SU-DHL-6 (cell line): ENCODE data around the gene WDR86.

Experiments used
- H2AFZ ChIP-seq: fragments of 200-600 bp; sonication (generic); 2 replicates; pipeline ENCODE4 v1.6.1; 2014; ENCODE audit warnings: low read depth, mild to moderate bottlenecking, moderate library complexity, mixed read lengths, antibody characterized with exemption, low read length; ENCODE audit not compliant: severe bottlenecking
- H3F3A ChIP-seq: fragments of 200-600 bp; shearing (Covaris generic); 2 replicates; pipeline ENCODE4 v1.6.0; 2016; ENCODE audit warnings: antibody characterized with exemption, mild to moderate bottlenecking; ENCODE audit not compliant: insufficient read depth
- H3K27ac ChIP-seq: fragments of 200-600 bp; sonication (generic); 2 replicates; pipeline ENCODE4 v1.5.1; 2016; ENCODE audit warnings: low read depth, mild to moderate bottlenecking, low read length, moderate library complexity, mixed read lengths
- H3K27me3 ChIP-seq: fragments of 200-600 bp; sonication (generic), shearing (Covaris generic); 2 replicates; pipeline ENCODE4 v1.6.0; 2014; ENCODE audit warnings: mild to moderate bottlenecking, low read length
- H3K36me3 ChIP-seq: fragments of 200-600 bp; sonication (generic); 2 replicates; pipeline ENCODE4 v1.6.1; 2014; ENCODE audit warnings: mild to moderate bottlenecking, low read length, mixed read lengths
- H3K4me2 ChIP-seq: fragments of 300-600, 200-600 bp; shearing (Covaris generic), sonication (generic); 2 replicates; pipeline ENCODE4 v1.6.0; 2014; ENCODE audit warnings: low read length, low read depth, mild to moderate bottlenecking; ENCODE audit not compliant: poor library complexity, severe bottlenecking
- H3K4me3 ChIP-seq: fragments of 200-600 bp; sonication (generic); 2 replicates; pipeline ENCODE4 v1.5.1; 2014; ENCODE audit warnings: antibody characterized with exemption, low read length, mild to moderate bottlenecking, mixed read lengths; ENCODE audit not compliant: insufficient read depth, poor library complexity, severe bottlenecking
- H3K79me2 ChIP-seq: fragments of 200-600 bp; sonication (generic); 2 replicates; pipeline ENCODE4 v1.6.1; 2014; ENCODE audit warnings: mild to moderate bottlenecking, low read length, moderate library complexity; ENCODE audit not compliant: insufficient read depth
- H3K9ac ChIP-seq: fragments of 200-600 bp; sonication (generic); 2 replicates; pipeline ENCODE4 v1.7.0; 2014; ENCODE audit warnings: mild to moderate bottlenecking, low read length
- H3K9me2 ChIP-seq: fragments of 200-600 bp; sonication (generic); replicated peaks from 2 replicates; pipeline ENCODE4 v1.6.1; 2014; ENCODE audit warnings: low read length; ENCODE audit not compliant: insufficient read depth
- H3K9me3 ChIP-seq: fragments of 200-600 bp; sonication (generic); 2 replicates; pipeline ENCODE4 v1.6.1; 2014; ENCODE audit warnings: low read length, mixed read lengths; ENCODE audit not compliant: insufficient read depth
- H4K20me1 ChIP-seq: fragments of 200-600 bp; sonication (generic); 2 replicates; pipeline ENCODE4 v1.6.1; 2014; ENCODE audit warnings: low read depth, mild to moderate bottlenecking, antibody characterized with exemption, low read length, moderate library complexity, mixed read lengths
- EZH2phosphoT487 ChIP-seq: fragments of 200-600 bp; sonication (generic), shearing (Covaris generic); conservative IDR thresholded peaks from 2 replicates; pipeline ENCODE4 v1.6.1; 2018; ENCODE audit warnings: mild to moderate bottlenecking, antibody characterized with exemption, low read length, moderate library complexity, mixed read lengths
- TF ChIP-seq, protein P1 (sequence below): fragments of 200-600 bp; sonication (generic); IDR thresholded peaks from one replicate; pipeline ENCODE4 v1.5.1; 2017; ENCODE audit warnings: antibody characterized with exemption, mild to moderate bottlenecking, low read length, moderate library complexity; ENCODE audit not compliant: insufficient read depth, poor library complexity, severe bottlenecking

Gene WDR86

DNA sequence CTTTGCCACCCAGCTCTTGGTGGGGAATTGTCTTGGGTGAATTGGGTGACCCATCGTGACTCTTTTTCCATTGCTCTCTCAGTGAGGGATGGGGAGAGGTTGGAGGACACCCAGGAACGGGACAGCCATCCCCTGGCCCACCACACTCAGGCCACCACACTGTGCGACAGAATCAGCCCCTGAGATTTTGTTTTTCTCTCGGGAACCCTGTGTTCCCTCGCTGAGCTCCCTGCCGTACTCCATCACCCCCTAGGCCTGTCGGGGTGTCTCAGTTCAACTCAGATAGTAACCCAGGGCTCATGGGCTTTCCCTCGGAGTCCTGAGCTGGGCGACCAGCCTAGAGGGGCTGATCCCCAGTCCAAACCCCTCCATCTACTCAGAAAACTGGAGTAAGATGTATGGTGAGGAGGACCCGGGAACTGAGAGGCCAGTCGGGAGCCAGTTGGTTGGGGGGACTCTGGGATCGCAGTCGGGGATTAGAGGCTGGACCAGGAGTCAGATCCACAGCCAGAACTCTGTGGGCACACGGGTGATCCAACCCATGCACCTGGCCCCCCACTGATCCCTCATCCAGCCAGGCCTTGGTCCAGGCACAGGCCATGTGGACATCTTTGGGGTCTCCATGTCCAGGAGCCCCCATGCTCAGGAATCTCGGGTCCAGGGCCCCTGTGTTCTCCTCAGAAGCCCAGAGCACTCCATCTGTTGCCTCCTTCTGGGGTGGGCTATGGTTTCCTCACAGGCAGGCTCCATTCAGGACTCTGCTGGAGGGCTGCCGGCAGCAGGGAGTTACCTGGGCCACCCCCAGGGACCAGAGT is 20.8 kb upstream of the WDR86 start:
- no peaks in the 10 kb centered on the region for H3K36me3 ChIP-seq
- no peaks in the 10 kb centered on the region for H3F3A ChIP-seq
- no peaks in the 10 kb centered on the region for H4K20me1 ChIP-seq
- H2AFZ ChIP-seq, result no peak overlapping the region
- TF ChIP-seq EZH2phosphoT487, result no peak
- TF ChIP-seq, protein P1, sequence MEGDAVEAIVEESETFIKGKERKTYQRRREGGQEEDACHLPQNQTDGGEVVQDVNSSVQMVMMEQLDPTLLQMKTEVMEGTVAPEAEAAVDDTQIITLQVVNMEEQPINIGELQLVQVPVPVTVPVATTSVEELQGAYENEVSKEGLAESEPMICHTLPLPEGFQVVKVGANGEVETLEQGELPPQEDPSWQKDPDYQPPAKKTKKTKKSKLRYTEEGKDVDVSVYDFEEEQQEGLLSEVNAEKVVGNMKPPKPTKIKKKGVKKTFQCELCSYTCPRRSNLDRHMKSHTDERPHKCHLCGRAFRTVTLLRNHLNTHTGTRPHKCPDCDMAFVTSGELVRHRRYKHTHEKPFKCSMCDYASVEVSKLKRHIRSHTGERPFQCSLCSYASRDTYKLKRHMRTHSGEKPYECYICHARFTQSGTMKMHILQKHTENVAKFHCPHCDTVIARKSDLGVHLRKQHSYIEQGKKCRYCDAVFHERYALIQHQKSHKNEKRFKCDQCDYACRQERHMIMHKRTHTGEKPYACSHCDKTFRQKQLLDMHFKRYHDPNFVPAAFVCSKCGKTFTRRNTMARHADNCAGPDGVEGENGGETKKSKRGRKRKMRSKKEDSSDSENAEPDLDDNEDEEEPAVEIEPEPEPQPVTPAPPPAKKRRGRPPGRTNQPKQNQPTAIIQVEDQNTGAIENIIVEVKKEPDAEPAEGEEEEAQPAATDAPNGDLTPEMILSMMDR, result no peak
- H3K9ac ChIP-seq, result no peak overlapping the region
- no peaks in the 10 kb centered on the region for H3K9me3 ChIP-seq
- no peak overlapping the region for H3K4me2 ChIP-seq
- H3K79me2 ChIP-seq, result no peaks in the 10 kb centered on the region
- no peak overlapping the region for H3K4me3 ChIP-seq
- no peaks in the 10 kb centered on the region for H3K27me3 ChIP-seq
- H3K27ac ChIP-seq, result no peak overlapping the region
- no peaks in the 10 kb centered on the region for H3K9me2 ChIP-seq

DNA sequence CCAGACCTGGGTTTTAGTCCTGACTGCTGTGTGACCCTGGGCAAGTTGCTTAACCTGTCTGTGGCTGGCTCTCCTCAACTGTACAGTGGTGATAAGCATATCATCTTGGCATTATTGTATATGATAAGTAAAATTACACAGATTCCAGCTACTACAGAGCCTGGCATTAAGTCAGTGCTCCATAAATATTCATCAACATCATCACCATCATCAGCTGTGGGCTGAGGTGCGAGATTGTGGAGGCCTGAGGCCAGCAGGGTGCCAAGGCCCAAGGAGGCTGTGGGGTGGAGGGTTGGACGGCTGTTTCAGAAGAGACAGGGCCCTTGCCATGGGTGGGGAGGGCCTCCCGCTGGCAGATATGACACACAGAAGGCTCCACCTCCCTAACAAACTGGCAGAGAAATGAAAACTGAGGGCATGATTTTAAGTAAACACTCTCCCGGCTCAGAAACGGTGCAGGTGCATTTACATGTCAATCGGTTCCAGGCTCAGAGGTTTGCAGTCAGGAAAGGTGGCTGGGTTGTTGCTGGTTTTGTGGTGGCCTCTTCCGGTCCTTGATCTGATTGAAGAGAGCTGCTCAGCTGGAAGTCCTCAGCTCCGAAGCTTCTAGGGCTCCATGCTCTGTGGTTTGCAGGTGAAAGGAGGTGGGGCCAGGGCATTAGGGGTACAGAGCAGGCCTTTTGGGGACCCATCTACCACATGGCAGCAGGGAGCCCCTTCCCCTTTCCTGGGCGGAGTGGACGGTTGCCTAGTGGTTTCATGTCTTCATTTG is 19.9 kb upstream of the WDR86 start:
- Histone ChIP-seq H3K9ac (no peak overlapping the region), H3K36me3 (no peaks in the 10 kb centered on the region), H3K27ac (no peak overlapping the region), H3K27me3 (no peaks in the 10 kb centered on the region), H3K9me3 (no peaks in the 10 kb centered on the region), H3K4me3 (no peak overlapping the region), H2AFZ (no peak overlapping the region), H3K9me2 (no peaks in the 10 kb centered on the region), H3K4me2 (no peak overlapping the region), H4K20me1 (no peaks in the 10 kb centered on the region), H3F3A (no peaks in the 10 kb centered on the region), H3K79me2 (no peaks in the 10 kb centered on the region)
- TF ChIP-seq, protein P1, result no peak
- TF ChIP-seq EZH2phosphoT487, result no peak

DNA sequence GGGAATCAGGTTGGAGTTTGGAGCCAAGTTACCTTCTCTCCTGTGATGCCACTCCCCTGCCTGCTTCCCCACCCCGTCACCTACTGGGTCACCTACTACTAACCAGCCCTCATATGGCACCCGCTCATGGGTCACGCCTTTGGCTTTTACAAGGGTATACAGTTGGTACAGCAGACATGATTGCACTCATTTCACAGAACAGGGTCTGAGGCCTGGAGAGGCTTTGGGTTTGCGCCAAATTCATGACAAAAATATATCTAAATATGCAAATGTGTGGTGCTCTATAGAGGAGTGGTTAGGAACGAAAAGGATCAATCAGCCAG is 19.4 kb upstream of the WDR86 start:
- H3K4me3 ChIP-seq, result no peak overlapping the region
- H3K9me2 ChIP-seq, result no peaks in the 10 kb centered on the region
- no peak overlapping the region for H2AFZ ChIP-seq
- no peaks in the 10 kb centered on the region for H4K20me1 ChIP-seq
- no peaks in the 10 kb centered on the region for H3K27me3 ChIP-seq
- no peak overlapping the region for H3K27ac ChIP-seq
- TF ChIP-seq, protein P1, result no peak
- no peak for TF ChIP-seq EZH2phosphoT487
- H3F3A ChIP-seq, result no peaks in the 10 kb centered on the region
- no peaks in the 10 kb centered on the region for H3K36me3 ChIP-seq
- no peaks in the 10 kb centered on the region for H3K79me2 ChIP-seq
- no peaks in the 10 kb centered on the region for H3K9me3 ChIP-seq
- no peak overlapping the region for H3K4me2 ChIP-seq
- H3K9ac ChIP-seq, result no peak overlapping the region
